PFSK-1 (cell line): ENCODE data around the gene DUSP28.

Experiments used
- POLR2AphosphoS5 ChIP-seq: IDR thresholded peaks from 2 replicates; pipeline ENCODE4 v1.6.1; 2012; ENCODE audit warnings: low read depth, mild to moderate bottlenecking, control low read depth, low read length, moderate library complexity
- TAF1 ChIP-seq: IDR thresholded peaks from 2 replicates; pipeline ENCODE4 v1.6.1; 2012; ENCODE audit warnings: low read length, control low read depth, borderline replicate concordance; ENCODE audit not compliant: insufficient read depth

GRCh38 chr2:240601831-240602160 is 41.6 kb downstream of the DUSP28 start:
- TF ChIP-seq TAF1: no peak
- TF ChIP-seq POLR2AphosphoS5: no peak
